Left cardiac atrium (tissue), 4 donors: ENCODE measurements around the gene INPP4A. TPM values are rescaled to one million over a fixed set of nuclear protein-coding genes. Genes with fewer than 3 reads are reported as not detected.

Experiments
- ATAC-seq, 2 donors: fragments of 200-7000 bp; cut with Tn5 transposase; one replicate each; pipeline ENCODE4 v1.9.1; 2020; ENCODE audit warnings: mild to moderate bottlenecking in 2 of 2, moderate library complexity in 2 of 2
- DNase-seq: peaks from one replicate; pipeline ENCODE4 v3.0.0-alpha.2; 2020
- intact Hi-C, 2 donors: fragments of 100-400 bp; cut with DNase I; formaldehyde crosslinking; loops; one replicate each; pipeline versions ENCODE4 v1.14.1 to v1.15.1; 2022 to 2023
- total RNA-seq, 2 donors: library from RNA; stranded (reverse); fragmentation: NEBNext Ultra II Directional; extraction: Animal tissue kit (Norgen Biotek cat#: 25700); gene quantifications; one replicate each; pipeline ENCODE4 v1.2.1, GENCODE V29; 2021
- donor health status: DM: no; HTN: yes; CAD: no.
- donor health status: DM: no; HTN: yes; CAD: no; lungs with severe emphysema.
- donor health status: DM: yes; HTN: yes; CAD: no.
- donor health status: Dilated cardiomyopathy.

INPP4A gene
- total RNA-seq, 2 donors from 2014 or later = 14.6 to 19.5 TPM

GRCh38 chr2:98503481-98504105 is 58.9 kb downstream of the INPP4A start:
- ATAC-seq (no peak), DNase-seq (no peak)
- intact Hi-C loops = loop anchor here in 1 of 2 donors (5.0 kb wide), 1 partner anchor 36 kb away; no protein-coding TSS in a partner anchor

DNA sequence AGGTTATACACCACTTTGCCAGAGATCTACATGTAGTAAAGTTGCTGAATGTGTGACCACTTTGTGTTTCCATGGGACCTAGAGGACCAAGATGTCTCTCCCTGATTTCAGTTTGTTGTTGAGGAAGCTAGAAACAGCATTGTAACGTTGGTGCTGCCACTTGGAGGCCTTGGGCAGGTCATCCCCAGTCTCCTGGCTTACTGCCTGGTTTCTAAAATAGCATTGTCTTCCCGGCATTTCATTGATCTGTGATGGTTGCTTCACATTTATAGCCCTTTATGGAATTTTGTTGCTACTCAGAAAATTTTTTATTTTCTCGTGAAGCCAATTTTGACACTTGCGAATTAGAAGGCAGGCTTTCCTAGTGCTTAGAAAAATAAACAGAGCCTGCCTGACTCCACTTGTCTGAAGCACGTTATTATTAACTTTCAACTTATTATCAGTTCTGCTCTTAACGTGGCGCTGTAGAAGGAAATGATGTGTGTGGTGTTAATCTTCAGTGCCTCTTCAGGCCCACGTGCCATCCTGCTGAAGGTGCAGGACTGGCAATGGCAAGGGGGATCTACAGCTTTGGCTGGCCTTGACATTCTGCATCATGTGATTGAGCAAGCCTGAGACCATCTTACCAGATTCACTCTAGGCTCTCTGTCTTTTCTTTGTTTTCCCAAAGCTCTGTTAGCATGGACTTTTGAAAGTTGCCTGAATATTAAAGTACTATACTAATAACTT is 59.9 kb downstream of the INPP4A start:
- intact Hi-C loops = loop anchor here in 1 of 2 donors (5.0 kb wide), 2 partner anchors 37 to 58 kb away; no protein-coding TSS in a partner anchor
- ATAC-seq (peak; percentile 27 to 39), DNase-seq (no peak)

DNA sequence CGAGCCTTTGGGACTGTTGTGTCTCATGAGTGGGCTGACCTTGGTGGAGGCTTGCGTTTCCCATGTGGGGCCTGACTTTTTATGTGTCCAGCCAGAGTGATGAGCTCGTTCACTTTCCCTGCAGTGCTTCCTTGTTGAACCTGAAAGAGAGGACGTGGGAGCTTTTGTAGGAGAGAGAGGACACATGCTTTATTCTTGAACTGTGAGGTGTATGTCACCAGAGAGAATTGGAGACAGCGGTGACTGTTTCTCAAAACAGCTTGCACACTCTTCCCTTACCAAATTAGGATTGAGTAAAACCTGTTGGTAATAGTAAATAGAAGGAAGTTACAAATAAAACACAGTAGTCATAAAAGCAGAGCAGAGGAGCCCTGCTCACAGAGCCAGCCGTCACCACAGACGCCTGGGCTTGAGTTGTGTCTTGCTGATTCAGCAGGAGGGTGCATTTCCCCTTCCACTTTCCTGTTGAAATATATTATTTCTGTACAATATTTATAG is 60.7 kb downstream of the INPP4A start:
- DNase-seq (no peak), ATAC-seq (peak in 1 of 2 donors; percentile 35)
- intact Hi-C loops = loop anchor here in 1 of 2 donors (5.0 kb wide), 1 partner anchor 57 kb away; no protein-coding TSS in a partner anchor

DNA sequence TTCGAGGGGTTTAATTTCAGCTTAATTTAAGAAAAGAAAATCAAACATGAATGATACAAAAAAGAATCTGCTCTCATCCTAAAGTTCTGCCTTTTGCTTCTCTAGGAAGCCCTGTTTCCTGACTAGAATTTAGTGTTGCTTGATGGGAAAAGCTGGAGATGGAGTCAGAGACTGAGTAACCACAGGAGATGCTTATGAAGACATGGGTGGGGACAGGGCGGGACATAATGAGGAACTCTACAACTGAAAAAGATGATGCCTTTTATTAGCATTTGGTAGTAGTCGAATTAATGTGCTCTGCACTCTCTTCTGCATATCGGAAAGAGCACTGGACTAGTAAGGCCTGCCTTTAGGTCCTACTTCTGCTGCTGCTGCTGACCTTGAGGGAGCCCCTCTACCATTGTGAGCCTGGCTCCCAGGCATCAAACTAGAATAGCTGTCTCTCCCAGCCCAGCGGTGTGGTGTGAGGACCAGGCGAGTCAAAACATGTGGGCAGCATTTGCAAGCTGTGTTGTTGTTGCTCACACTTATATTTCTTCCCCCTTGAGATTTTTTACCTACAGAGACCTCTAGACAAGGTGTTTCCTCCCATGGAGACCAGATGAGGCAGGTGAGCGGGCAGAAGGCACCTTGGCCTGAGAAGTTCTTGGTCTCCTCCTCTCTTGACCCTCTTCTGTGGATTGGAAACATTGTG is 61.5 kb downstream of the INPP4A start:
- intact Hi-C loops = loop anchor here in 1 of 2 donors (5.0 kb wide), 1 partner anchor 56 kb away; no protein-coding TSS in a partner anchor
- ATAC-seq = no peak
- no peak for DNase-seq

DNA sequence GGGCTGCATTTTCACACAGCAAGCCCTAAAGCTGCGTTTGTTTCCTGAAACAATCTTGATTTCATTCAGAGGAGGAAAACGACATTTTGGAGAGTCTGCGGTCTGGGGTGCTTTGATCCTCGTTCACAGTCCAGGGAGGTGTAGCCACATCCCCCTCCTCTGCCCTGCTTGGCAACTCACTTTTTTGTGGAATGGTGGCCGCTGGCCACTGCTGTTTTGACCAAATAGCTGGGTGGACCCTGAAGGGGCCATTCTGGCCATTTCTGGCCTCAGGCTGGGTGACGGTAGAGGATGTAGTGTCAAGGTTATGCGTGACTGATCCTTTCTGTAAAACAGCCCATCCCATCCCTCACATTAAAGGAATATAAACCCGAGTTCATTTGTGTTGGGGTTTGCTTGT is 62.2 kb downstream of the INPP4A start:
- intact Hi-C loops = loop anchor here in 1 of 2 donors (5.0 kb wide), 1 partner anchor 55 kb away; no protein-coding TSS in a partner anchor
- no peak for DNase-seq

GRCh38 chr2:98507461-98507860 is 62.8 kb downstream of the INPP4A start:
- intact Hi-C loops = loop anchor here in 1 of 2 donors (5.0 kb wide), 1 partner anchor 55 kb away; no protein-coding TSS in a partner anchor

More for the DNA sequence above, 62.2 kb downstream of the INPP4A start:
- no peak for ATAC-seq

GRCh38 chr2:98507891-98508708 is 63.4 kb downstream of the INPP4A start:
- DNase-seq (peak; percentile 65), ATAC-seq (peak; percentile 47 to 50)
- intact Hi-C loops = loop anchor here in 1 of 2 donors (5.0 kb wide), 1 partner anchor 54 kb away; no protein-coding TSS in a partner anchor

More at GRCh38 chr2:98507461-98507860, 62.8 kb downstream of the INPP4A start:
- no peak for DNase-seq
- ATAC-seq = no peak

GRCh38 chr2:98508709-98509066 is 64.0 kb downstream of the INPP4A start:
- ATAC-seq = peak; percentile 67 to 70
- peak; percentile 65 for DNase-seq
- intact Hi-C loops = loop anchor here in 1 of 2 donors (5.0 kb wide), 1 partner anchor 54 kb away; no protein-coding TSS in a partner anchor

- intact Hi-C loops = loop anchor here in 1 of 2 donors (5.0 to 10.0 kb wide), 2 partner anchors 53 to 95 kb away; no protein-coding TSS in a partner anchor
- ATAC-seq (no peak), DNase-seq (no peak)
Observed at GRCh38 chr2:98509542-98510321, 65.1 kb downstream of the INPP4A start.

DNA sequence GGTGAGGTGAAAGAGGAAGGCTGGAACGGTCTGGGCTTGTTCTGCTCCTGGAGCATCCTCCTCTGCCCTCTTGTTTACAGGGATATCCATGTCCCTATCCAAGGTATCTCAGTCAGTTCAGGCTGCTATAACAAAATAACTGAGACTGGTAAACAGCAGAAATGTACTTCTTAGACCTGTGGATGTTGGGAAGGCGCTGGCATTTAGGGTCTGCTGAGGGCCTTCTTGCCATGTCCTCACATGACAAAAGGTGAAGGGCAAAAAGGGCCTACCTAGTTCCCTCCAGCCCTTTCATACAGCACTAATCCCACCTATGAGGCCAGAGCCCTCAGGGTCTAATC is 65.6 kb downstream of the INPP4A start:
- DNase-seq = no peak

GRCh38 chr2:98511981-98512380 is 67.3 kb downstream of the INPP4A start:
- DNase-seq = no peak
- intact Hi-C loops = loop anchor here in 1 of 2 donors (10.0 kb wide), 1 partner anchor 97 kb away; no protein-coding TSS in a partner anchor
- ATAC-seq = no peak

More for the DNA sequence above, 65.6 kb downstream of the INPP4A start:
- no peak for ATAC-seq
- intact Hi-C loops = loop anchor here in 1 of 2 donors (10.0 kb wide), 1 partner anchor 95 kb away; no protein-coding TSS in a partner anchor

DNA sequence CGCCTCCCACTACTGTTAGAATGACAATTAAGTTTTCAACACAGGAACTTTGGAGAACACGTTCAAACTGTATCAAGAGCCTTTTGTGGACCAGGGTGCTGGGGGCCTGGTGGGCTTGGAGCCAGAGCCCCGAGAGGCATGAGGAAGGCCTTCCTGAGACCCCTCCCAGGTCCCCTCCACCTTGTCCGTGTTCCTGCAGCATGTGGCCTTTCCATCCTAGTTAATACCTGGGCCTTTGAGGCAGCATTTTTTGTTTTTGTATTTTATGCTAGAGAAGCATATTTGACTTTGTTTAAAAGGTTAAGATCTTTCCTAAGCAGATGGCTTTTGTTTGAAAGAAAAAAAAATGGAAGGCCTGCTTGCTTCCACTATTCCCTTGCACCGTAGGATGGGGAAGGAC is 68.0 kb downstream of the INPP4A start:
- DNase-seq (no peak), ATAC-seq (no peak)
- intact Hi-C loops = loop anchor here in 1 of 2 donors (10.0 kb wide), 1 partner anchor 98 kb away; no protein-coding TSS in a partner anchor

GRCh38 chr2:98514096-98514639 is 69.5 kb downstream of the INPP4A start:
- ATAC-seq (no peak), DNase-seq (no peak)
- intact Hi-C loops = loop anchor here in 1 of 2 donors (10.0 kb wide), 1 partner anchor 99 kb away; no protein-coding TSS in a partner anchor

DNA sequence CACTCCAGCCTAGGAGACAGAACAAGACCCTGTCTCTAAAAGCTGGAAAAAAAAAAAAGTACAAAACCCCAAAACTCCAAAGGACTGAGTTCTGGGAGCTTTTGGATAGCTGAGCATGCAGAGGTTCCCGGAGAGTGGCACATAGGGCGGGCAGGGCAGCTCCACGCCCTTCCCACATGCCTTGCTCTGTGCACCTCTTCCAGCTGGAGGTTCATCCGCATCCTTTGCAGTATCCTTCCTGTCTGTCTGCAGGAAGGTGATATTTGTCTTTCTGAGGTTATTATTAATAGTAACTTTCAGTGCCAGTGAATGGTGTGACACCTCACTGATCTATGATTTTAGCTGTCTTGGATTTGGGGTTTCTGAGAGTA is 70.2 kb downstream of the INPP4A start:
- DNase-seq = no peak
- intact Hi-C loops = loop anchor here in 1 of 2 donors (10.0 kb wide), 1 partner anchor 100 kb away; no protein-coding TSS in a partner anchor
- ATAC-seq = no peak

- DNase-seq (no peak), ATAC-seq (no peak)
- intact Hi-C loops = loop anchor here in 1 of 2 donors (10.0 kb wide), 1 partner anchor 101 kb away; no protein-coding TSS in a partner anchor
Observed at GRCh38 chr2:98515250-98515991, 70.8 kb downstream of the INPP4A start.

DNA sequence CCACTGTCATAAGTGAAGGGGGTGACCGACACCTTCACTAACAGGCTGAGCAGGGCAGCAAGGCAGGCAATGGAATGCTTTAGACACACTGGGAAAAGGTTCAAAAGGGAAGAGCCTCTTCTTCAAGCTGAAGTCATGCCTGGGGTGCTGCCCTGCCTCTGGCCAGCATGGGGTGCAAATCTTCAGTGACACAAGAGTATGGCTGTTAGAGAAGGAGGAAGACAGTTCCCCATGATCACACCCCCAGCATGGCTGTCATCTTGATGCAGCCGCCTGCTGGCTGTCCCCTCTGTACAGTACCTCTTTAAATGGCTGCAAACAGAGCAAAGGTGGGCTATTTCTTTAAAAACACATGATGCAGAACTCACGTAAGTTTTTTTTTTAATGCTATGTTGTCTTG is 71.9 kb downstream of the INPP4A start:
- intact Hi-C loops = loop anchor here in 1 of 2 donors (10.0 kb wide), 1 partner anchor 102 kb away; no protein-coding TSS in a partner anchor
- ATAC-seq = no peak
- DNase-seq = no peak
